Measurements from ENCODE around the gene TPP1. TPM values are rescaled to one million over a fixed set of nuclear protein-coding genes. Genes with fewer than 3 reads are reported as not detected.

Gene TPP1
- total and polyA plus RNA-seq, 9 of the 15 experiments (the other 6 are each of a cell fraction or from before 2014, with no cell fraction given), result 7.5 to 75.8 (median 15.7) TPM

DNA sequence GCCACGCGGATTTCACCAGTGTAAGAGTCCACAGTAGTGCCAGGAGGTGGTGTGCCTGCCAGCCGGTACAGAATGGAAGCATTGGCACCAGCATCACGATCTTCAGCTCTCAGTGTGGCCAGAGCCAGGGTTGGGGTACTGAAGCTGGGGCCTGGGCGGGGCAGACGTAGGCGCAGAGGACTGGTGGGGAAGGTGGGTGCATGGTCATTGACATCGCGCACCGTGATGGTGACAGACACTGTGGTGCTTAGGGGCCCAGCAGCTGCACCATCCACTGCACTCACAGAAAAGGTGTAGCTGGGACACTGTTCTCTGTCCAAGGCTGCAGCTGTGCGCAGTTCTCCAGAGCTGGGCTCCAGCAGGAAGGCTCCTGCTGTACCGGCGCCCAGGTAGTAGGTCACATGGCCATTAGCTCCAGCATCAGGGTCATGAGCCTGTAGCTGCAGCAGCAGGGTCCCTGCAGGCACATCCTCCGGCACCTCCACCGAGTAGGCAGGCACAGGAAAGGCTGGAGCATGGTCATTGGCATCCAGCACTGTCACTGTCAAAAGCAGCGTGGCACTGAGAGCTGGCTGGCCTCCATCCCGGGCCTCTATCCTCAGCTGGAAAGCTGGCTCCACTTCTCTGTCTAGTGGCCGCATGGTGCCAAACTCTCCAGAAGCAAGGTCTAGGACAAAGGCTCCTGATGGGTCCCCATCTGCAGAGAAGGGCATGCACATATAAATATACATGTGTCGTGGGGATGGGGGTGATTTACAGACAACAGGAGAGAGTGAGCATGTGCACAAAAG lies 7.9 kb upstream of the TPP1 start:
- FAIRE-seq, result no peak
- CTCF ChIA-PET (ENCODE audit: low intra/inter-chr PET ratio), result no interaction called here
- no TSS peak for BruUV-seq (replicated peaks)
- TF ChIP-seq ZBTB17 (CRISPR knock-in tag; IDR thresholded peaks at IDR 0.05), result no peak
- TF ChIP-seq ZBED1 (IDR thresholded peaks at IDR 0.05), result no peak
- TF ChIP-seq HES1 (IDR thresholded peaks at IDR 0.05; ENCODE audit: low read depth), result no peak
- no peak overlapping the region for H2AFZ ChIP-seq (ENCODE audit: low read depth, low read length)
- H3K27ac ChIP-seq (ENCODE audit: extremely low read depth, low read depth, low read length), result no peak overlapping the region
- no peaks in the 10 kb centered on the region for H3K9me1 ChIP-seq (ENCODE audit: control insufficient read depth, insufficient read depth, low read length)
- H3K79me2 ChIP-seq (ENCODE audit: control insufficient read depth, insufficient read depth, low read length), result no peaks in the 10 kb centered on the region
- H3K4me3 ChIP-seq, result no peak overlapping the region
- intact Hi-C loops (cut with micrococcal nuclease) (no loop called here), in situ Hi-C loops (cut with MboI) (no loop called here)
- no peaks in the 10 kb centered on the region for H3K36me3 ChIP-seq (ENCODE audit: control insufficient read depth, insufficient read depth, low read length)
- peaks cover 3 to 37% of the 10 kb centered on the region in 2 experiments; a peak in 4 of 5 replicates for H3K27me3 ChIP-seq (ENCODE audit: control insufficient read depth in 2 of 2, insufficient read depth in 2 of 2, low read length in 2 of 2)
- no peak for DNase-seq (ENCODE audit: extremely low read depth in 1 of 4, low spot score in 3 of 4)
- H3K4me2 ChIP-seq (ENCODE audit: insufficient read depth, low read length), result no peak overlapping the region
- peak overlapping the region in 1 of 2 experiments; percentile 75; a peak in 2 of 4 replicates for H3K9ac ChIP-seq (ENCODE audit: insufficient read depth in 1 of 2, low read depth in 2 of 2, low read length in 2 of 2)
- no peak for ATAC-seq
- POLR2A ChIA-PET, result interaction anchor here (0.6 to 2.0 kb wide), 5 partner anchors 8 to 72 kb away, joined by 3 to 6 read pairs (median 3); partner anchors contain the start of gene TPP1
- peaks cover 0 to 31% of the 10 kb centered on the region in 2 experiments; a peak in 2 of 5 replicates for H3K4me1 ChIP-seq (replicated peaks in 1 of 2; ENCODE audit: control insufficient read depth in 2 of 2, insufficient read depth in 2 of 2, low read length in 2 of 2)
- WGBS (ENCODE audit: insufficient coverage, low coverage, missing lambda C conversion rate), result 30% methylated on average over 18 of the region's 19 CpGs
- H4K20me1 ChIP-seq (replicated peaks; ENCODE audit: control insufficient read depth, insufficient read depth, low read length), result no peaks in the 10 kb centered on the region
- no peaks in the 10 kb centered on the region for H3K9me3 ChIP-seq (replicated peaks; ENCODE audit: control insufficient read depth, insufficient read depth, low read depth, low read length)

Data from K562 (cell line).